Muscle layer of duodenum (tissue), 2 donors: Measurements from ENCODE around the gene MUC20.
"Not testable (repeated sequence)": the region's sequence is repeated elsewhere in the genome, so short reads cannot be mapped to it uniquely, and the experiment has no call there.

Experiments used
- H3K27ac ChIP-seq: one replicate; pipeline ENCODE4 v1.7.0; 2013; ENCODE audit warnings: mild to moderate bottlenecking, low read length
- H3K27me3 ChIP-seq: one replicate; pipeline ENCODE4 v1.7.0; 2013; ENCODE audit warnings: low read depth, mild to moderate bottlenecking, control low read depth, low read length
- H3K36me3 ChIP-seq, 2 donors: one replicate each; pipeline ENCODE4 v1.7.0; 2013; ENCODE audit warnings: low read length in 2 of 2, control low read depth in 1 of 2, mild to moderate bottlenecking in 1 of 2; ENCODE audit not compliant: insufficient read depth in 2 of 2, control insufficient read depth in 1 of 2
- H3K4me1 ChIP-seq, 2 donors: one replicate each; pipeline ENCODE4 v1.7.0; 2013; ENCODE audit warnings: low read length in 2 of 2, mild to moderate bottlenecking in 2 of 2, control low read depth in 1 of 2, moderate library complexity in 1 of 2; ENCODE audit not compliant: insufficient read depth in 2 of 2, control insufficient read depth in 1 of 2
- H3K4me3 ChIP-seq, 2 donors: one replicate each; pipeline ENCODE4 v1.7.0; 2013; ENCODE audit warnings: low read length in 2 of 2, low read depth in 1 of 2, mild to moderate bottlenecking in 1 of 2
- H3K9me3 ChIP-seq, 2 donors: one replicate each; pipeline ENCODE4 v1.7.0; 2013; ENCODE audit warnings: low read length in 2 of 2, control low read depth in 1 of 2, mild to moderate bottlenecking in 1 of 2; ENCODE audit not compliant: control insufficient read depth in 1 of 2
- donor health status: healthy.

MUC20 gene

GRCh38 chr3:195715134-195715533 lies 5.6 kb upstream of the MUC20 start:
- Histone ChIP-seq H3K9me3 (no peaks in the 10 kb centered on the region), H3K4me3 (no peak overlapping the region), H3K36me3 (peaks cover 20 to 21% of the 10 kb centered on the region in 2 donors), H3K27ac (no peak overlapping the region), H3K4me1 (no peaks in the 10 kb centered on the region), H3K27me3 (no peaks in the 10 kb centered on the region)

GRCh38 chr3:195715583-195716266 lies 5.1 kb upstream of the MUC20 start:
- Histone ChIP-seq H3K27me3 (no peaks in the 10 kb centered on the region), H3K36me3 (peaks cover 20 to 21% of the 10 kb centered on the region in 2 donors), H3K27ac (no peak overlapping the region), H3K9me3 (no peaks in the 10 kb centered on the region), H3K4me3 (no peak overlapping the region), H3K4me1 (no peaks in the 10 kb centered on the region)

- no peaks in the 10 kb centered on the region for H3K27me3 ChIP-seq
- H3K4me1 ChIP-seq, result no peaks in the 10 kb centered on the region
- no peak overlapping the region for H3K27ac ChIP-seq
Observed at GRCh38 chr3:195717416-195717815, 3.4 kb upstream of the MUC20 start.

GRCh38 chr3:195717852-195718476 lies 2.8 kb upstream of the MUC20 start:
- H3K9me3 ChIP-seq, result no peaks in the 10 kb centered on the region
- no peaks in the 10 kb centered on the region for H3K27me3 ChIP-seq
- no peak overlapping the region for H3K4me3 ChIP-seq
- peaks cover 11 to 12% of the 10 kb centered on the region in 2 donors for H3K36me3 ChIP-seq
- H3K27ac ChIP-seq, result no peak overlapping the region
- no peaks in the 10 kb centered on the region for H3K4me1 ChIP-seq

More at GRCh38 chr3:195717416-195717815, 3.4 kb upstream of the MUC20 start:
- no peaks in the 10 kb centered on the region for H3K9me3 ChIP-seq
- no peak overlapping the region for H3K4me3 ChIP-seq
- H3K36me3 ChIP-seq, result peaks cover 11 to 12% of the 10 kb centered on the region in 2 donors

- no peaks in the 10 kb centered on the region for H3K9me3 ChIP-seq
- no peaks in the 10 kb centered on the region for H3K4me1 ChIP-seq
- H3K4me3 ChIP-seq, result no peak overlapping the region
- no peaks in the 10 kb centered on the region for H3K27me3 ChIP-seq
- peaks cover 11 to 12% of the 10 kb centered on the region in 2 donors for H3K36me3 ChIP-seq
- H3K27ac ChIP-seq, result no peak overlapping the region
Observed at GRCh38 chr3:195718477-195718984, 2.2 kb upstream of the MUC20 start.

GRCh38 chr3:195719514-195720254 lies 1.1 kb upstream of the MUC20 start:
- not testable (repeated sequence) for H3K4me3 ChIP-seq, H3K27me3 ChIP-seq, H3K9me3 ChIP-seq, H3K4me1 ChIP-seq, H3K27ac ChIP-seq, H3K36me3 ChIP-seq

- H3K36me3 ChIP-seq, H3K27ac ChIP-seq, H3K27me3 ChIP-seq, H3K4me1 ChIP-seq, H3K9me3 ChIP-seq, H3K4me3 ChIP-seq: not testable (repeated sequence)
Observed at GRCh38 chr3:195722139-195722995, 1.6 kb downstream of the MUC20 start.

- not testable (repeated sequence) for H3K27ac ChIP-seq, H3K27me3 ChIP-seq, H3K4me1 ChIP-seq, H3K36me3 ChIP-seq, H3K9me3 ChIP-seq, H3K4me3 ChIP-seq
Observed at GRCh38 chr3:195722996-195723345, 2.2 kb downstream of the MUC20 start.

GRCh38 chr3:195724363-195724762 lies 3.6 kb downstream of the MUC20 start:
- not testable (repeated sequence) for H3K36me3 ChIP-seq, H3K4me1 ChIP-seq, H3K9me3 ChIP-seq, H3K27me3 ChIP-seq, H3K4me3 ChIP-seq, H3K27ac ChIP-seq

- not testable (repeated sequence) for H3K9me3 ChIP-seq, H3K4me1 ChIP-seq, H3K4me3 ChIP-seq, H3K27ac ChIP-seq, H3K27me3 ChIP-seq
- H3K36me3 ChIP-seq, result peaks cover 0 to 14% of the 10 kb centered on the region in 2 donors
Observed at GRCh38 chr3:195725916-195726740, 5.3 kb downstream of the MUC20 start.
